ENCODE data around the gene CORO1C. TPM values are rescaled to one million over a fixed set of nuclear protein-coding genes. Genes with fewer than 3 reads are reported as not detected.

Gene CORO1C
- total and polyA plus RNA-seq, 9 of the 15 experiments (the other 6 are each of a cell fraction or from before 2014, with no cell fraction given) = 55.2 to 280 (median 150) TPM

DNA sequence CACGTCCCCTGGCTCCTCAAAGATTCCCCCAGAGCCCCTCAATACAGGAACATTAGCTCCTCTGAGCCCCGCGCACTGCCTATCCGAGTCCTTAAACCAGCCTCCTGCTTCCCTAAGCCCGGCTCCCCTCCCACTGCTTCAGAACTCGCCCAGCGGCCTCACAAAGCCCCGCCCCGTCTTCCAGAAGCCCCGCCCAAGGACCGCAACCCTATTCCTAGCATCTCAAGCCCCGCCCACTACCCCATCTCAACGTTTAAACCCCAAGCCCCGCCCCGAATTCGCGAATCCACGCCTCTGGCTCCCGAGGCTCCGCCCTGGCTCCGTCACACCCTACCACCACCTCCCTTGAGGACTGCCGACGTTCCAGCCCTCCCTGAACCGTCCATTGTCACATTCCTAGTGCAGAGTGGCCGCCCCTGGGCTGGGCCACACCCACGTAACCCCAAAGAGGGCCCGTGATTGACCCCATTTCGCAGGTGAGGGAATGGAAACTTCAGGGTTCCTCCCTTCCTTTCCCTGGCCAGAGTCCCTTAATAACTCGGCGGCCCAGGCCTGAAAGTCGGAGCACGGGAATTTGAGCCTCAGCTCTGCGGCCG is 646 bp upstream of the CORO1C start (continued):
- no peak for TF ChIP-seq E2F4 (CRISPR knock-in tag; IDR thresholded peaks at IDR 0.05; ENCODE audit: low read depth)
- TF ChIP-seq U2AF2 (optimal IDR thresholded peaks at IDR 0.05; ENCODE audit: low read depth, low read length) = no peak
- TF ChIP-seq SUPT5H (IDR thresholded peaks at IDR 0.05) = peak; percentile 58
- TF ChIP-seq ZNF316 (IDR thresholded peaks at IDR 0.05) = no peak
- TF ChIP-seq, protein P1, sequence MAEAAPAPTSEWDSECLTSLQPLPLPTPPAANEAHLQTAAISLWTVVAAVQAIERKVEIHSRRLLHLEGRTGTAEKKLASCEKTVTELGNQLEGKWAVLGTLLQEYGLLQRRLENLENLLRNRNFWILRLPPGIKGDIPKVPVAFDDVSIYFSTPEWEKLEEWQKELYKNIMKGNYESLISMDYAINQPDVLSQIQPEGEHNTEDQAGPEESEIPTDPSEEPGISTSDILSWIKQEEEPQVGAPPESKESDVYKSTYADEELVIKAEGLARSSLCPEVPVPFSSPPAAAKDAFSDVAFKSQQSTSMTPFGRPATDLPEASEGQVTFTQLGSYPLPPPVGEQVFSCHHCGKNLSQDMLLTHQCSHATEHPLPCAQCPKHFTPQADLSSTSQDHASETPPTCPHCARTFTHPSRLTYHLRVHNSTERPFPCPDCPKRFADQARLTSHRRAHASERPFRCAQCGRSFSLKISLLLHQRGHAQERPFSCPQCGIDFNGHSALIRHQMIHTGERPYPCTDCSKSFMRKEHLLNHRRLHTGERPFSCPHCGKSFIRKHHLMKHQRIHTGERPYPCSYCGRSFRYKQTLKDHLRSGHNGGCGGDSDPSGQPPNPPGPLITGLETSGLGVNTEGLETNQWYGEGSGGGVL (CRISPR knock-in tag; IDR thresholded peaks at IDR 0.05) = no peak
- TF ChIP-seq POLR2B (IDR thresholded peaks at IDR 0.05; ENCODE audit: low read depth, partially characterized antibody) = peak; percentile 51
- no peak for TF ChIP-seq ZSCAN29 (IDR thresholded peaks at IDR 0.05)
- no peak for TF ChIP-seq ZNF431 (CRISPR knock-in tag; IDR thresholded peaks at IDR 0.05)
- no peak for TF ChIP-seq DPF2 (IDR thresholded peaks at IDR 0.05)
- no peak for TF ChIP-seq SIN3A (IDR thresholded peaks at IDR 0.05; ENCODE audit: borderline replicate concordance in 2 of 2, control insufficient read depth in 1 of 2, low read depth in 2 of 2, low read length in 2 of 2)
- TF ChIP-seq MED1 (CRISPR knock-in tag; IDR thresholded peaks at IDR 0.05; ENCODE audit: borderline replicate concordance) = no peak
- TF ChIP-seq, protein P2, sequence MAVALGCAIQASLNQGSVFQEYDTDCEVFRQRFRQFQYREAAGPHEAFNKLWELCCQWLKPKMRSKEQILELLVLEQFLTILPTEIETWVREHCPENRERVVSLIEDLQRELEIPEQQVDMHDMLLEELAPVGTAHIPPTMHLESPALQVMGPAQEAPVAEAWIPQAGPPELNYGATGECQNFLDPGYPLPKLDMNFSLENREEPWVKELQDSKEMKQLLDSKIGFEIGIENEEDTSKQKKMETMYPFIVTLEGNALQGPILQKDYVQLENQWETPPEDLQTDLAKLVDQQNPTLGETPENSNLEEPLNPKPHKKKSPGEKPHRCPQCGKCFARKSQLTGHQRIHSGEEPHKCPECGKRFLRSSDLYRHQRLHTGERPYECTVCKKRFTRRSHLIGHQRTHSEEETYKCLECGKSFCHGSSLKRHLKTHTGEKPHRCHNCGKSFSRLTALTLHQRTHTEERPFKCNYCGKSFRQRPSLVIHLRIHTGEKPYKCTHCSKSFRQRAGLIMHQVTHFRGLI (CRISPR knock-in tag; IDR thresholded peaks at IDR 0.05) = no peak
- TF ChIP-seq CREB1 (IDR thresholded peaks at IDR 0.05) = no peak
- TF ChIP-seq CREB1 (CRISPR knock-in tag; IDR thresholded peaks at IDR 0.05) = no peak
- peak; percentile 14; the same call in 1 of the 2 replicates for TF ChIP-seq XRCC5 (IDR thresholded peaks at IDR 0.05; ENCODE audit: low read depth, low read length)
- TF ChIP-seq SMAD1 (IDR thresholded peaks at IDR 0.05; ENCODE audit: low read depth, low read length, partially characterized antibody) = no peak
- TF ChIP-seq ARID1B (IDR thresholded peaks at IDR 0.05) = 0 out of 2 replicates have a peak, but pooled peaks have one; percentile 7
- TF ChIP-seq NR2F6 (CRISPR knock-in tag; IDR thresholded peaks at IDR 0.05) = no peak
- TF ChIP-seq SNIP1 (IDR thresholded peaks at IDR 0.05; ENCODE audit: low read depth) = no peak
- TF ChIP-seq, protein P3, sequence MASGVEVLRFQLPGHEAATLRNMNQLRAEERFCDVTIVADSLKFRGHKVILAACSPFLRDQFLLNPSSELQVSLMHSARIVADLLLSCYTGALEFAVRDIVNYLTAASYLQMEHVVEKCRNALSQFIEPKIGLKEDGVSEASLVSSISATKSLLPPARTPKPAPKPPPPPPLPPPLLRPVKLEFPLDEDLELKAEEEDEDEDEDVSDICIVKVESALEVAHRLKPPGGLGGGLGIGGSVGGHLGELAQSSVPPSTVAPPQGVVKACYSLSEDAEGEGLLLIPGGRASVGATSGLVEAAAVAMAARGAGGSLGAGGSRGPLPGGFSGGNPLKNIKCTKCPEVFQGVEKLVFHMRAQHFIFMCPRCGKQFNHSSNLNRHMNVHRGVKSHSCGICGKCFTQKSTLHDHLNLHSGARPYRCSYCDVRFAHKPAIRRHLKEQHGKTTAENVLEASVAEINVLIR (CRISPR knock-in tag; IDR thresholded peaks at IDR 0.05) = no peak; the same call in 1 of the 2 replicates
- no peak for TF ChIP-seq BRCA1 (IDR thresholded peaks at IDR 0.05)
- no peak for TF ChIP-seq BRCA1 (CRISPR knock-in tag; IDR thresholded peaks at IDR 0.05)
- no peak for TF ChIP-seq MTA1 (IDR thresholded peaks at IDR 0.05; ENCODE audit: borderline replicate concordance)
- no peak for TF ChIP-seq HDAC8 (tag; IDR thresholded peaks at IDR 0.05)
- no peak for TF ChIP-seq MXD1 (CRISPR knock-in tag; IDR thresholded peaks at IDR 0.05; ENCODE audit: borderline replicate concordance, poor library complexity, severe bottlenecking)
